PC-9 (cell line): ENCODE measurements around the gene ODC1.

ENCODE experiments used
- CTCF ChIP-seq: fragments of 200-600 bp; sonication (generic); conservative IDR thresholded peaks from 2 replicates; pipeline ENCODE4 v1.6.1; 2017; ENCODE audit warnings: mixed run types, antibody characterized with exemption, mild to moderate bottlenecking, moderate library complexity
- EZH2 ChIP-seq: fragments of 200-600 bp; sonication (generic); IDR thresholded peaks from 2 replicates; pipeline ENCODE4 v1.8.0; 2017; ENCODE audit warnings: antibody characterized with exemption, low read depth

GRCh38 chr2:10400568-10400977, 47.6 kb downstream of the ODC1 start:
- TF ChIP-seq CTCF (no peak), EZH2 (no peak)
